Fibroblast of skin of right quadriceps (primary cell): ENCODE results near the gene KRTDAP.
"Not testable (repeated sequence)": the region's sequence is repeated elsewhere in the genome, so short reads cannot be mapped to it uniquely, and the experiment has no call there.

ENCODE experiments used
- DNase-seq: peaks from one replicate; pipeline ENCODE4 v3.0.0-alpha.2; 2013

The KRTDAP gene

GRCh38 chr19:35483089-35483488, 7.2 kb downstream of the KRTDAP start:
- no peak for DNase-seq

GRCh38 chr19:35478794-35479677, 11.2 kb downstream of the KRTDAP start:
- no peak for DNase-seq

DNA sequence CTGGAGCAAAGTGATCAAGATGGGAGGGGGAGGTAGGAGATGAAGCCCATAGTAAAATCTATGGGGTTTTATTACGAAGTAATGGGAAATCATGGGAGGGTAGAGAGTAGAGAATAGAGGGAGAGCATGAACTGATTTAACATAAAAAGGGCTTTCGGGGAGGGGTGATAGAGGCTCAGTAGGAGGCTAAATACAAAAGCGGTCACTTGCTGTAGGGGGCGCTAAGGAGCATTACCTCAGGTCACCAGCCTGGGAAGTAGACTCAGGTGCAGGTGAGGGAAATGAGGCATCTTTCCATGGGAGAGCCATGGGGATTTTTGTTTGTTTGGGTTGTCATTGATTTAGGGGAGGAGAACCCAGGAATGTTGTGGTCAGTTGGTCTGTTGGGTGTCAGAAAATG, 14.1 kb downstream of the KRTDAP start:
- no peak for DNase-seq

GRCh38 chr19:35474594-35474993, 15.7 kb downstream of the KRTDAP start:
- not testable (repeated sequence) for DNase-seq

GRCh38 chr19:35474104-35474503, 16.2 kb downstream of the KRTDAP start:
- no peak for DNase-seq

DNA sequence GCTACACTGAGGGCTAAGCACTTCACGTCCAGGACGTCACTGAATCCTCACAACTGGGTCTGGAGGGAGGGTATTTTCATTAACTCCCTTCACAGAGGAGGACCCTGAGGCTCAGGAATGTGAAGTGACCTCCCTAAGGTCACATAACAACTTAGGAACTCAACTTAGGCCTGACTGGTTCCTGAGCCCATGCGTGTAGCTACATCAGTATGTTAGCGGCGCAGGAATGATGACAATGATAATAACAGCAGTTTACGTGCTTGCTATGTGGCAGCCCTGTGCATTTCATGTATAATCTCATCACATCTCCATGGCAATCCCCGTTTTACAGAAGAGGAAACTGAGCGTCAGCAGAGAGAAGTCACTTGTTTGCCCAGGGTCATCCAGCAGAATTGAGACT, 18.3 kb downstream of the KRTDAP start:
- no peak for DNase-seq

- DNase-seq: not testable (repeated sequence)
Measured at GRCh38 chr19:35471075-35471474, 19.2 kb downstream of the KRTDAP start.

GRCh38 chr19:35470128-35470527, 20.1 kb downstream of the KRTDAP start:
- DNase-seq: no peak

DNA sequence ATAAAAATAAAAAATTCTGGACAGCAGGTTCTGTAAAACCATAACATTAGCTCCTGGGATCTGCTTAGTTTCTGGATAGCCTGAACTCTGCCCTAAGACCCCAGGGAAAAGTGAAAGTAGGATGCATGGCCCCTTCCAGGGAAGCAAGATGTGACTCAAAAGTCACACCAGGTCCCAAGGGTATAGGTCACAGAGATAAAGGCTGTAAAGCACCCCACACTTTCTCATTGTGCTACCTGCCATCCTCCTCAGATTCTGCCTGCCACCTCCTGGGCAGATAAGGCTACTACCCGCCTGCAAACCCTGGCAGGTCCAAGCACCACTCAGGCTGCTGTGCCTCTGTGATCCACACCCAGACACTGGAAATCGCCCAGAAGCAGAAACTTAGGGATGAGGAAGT, 21.6 kb downstream of the KRTDAP start:
- DNase-seq: peak; percentile 7

DNA sequence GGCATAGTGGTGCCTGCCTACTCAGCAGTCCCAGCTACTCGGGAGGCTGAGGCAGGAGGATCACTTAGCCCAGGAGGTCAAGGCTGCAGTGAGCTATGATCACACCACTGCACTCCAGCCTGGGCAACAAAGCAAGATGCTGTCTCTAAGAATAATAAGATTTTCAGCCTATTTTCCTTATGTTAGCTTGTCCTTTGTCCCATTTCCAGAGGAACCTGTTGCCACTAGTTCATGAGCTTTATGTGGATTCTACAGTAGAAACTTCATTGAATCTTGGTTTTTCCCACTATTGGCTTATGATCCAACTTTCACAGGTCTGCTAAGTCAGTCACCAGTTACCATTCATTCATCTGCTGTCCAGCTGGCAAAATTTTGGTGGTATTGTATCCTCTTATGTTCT, 24.0 kb downstream of the KRTDAP start:
- DNase-seq: no peak

GRCh38 chr19:35462956-35463355, 27.3 kb downstream of the KRTDAP start:
- DNase-seq: not testable (repeated sequence)

DNA sequence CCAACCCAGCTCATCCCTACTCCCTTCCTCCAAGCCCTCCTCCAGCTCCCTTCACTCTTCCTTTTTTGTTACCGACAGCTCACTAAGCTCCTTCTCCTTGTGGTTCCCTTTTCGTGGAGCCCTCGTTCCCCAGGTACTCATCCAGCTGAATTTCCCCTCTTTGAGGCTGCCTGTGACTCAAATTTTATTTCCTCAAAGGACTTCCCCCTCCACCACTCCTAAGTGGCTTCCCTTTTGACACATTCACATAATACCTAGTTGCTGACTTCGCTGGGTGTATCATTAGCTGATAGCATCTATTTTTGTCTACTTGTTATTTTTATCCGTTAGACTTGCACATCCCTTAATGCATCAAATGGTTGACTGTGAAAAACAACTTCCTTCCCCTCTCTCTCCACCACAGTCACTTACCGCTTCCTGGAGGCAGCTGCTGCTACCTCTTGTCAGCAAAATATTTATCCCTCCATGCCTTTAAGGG, 27.7 kb downstream of the KRTDAP start:
- DNase-seq: no peak

- DNase-seq: not testable (repeated sequence)
Measured at GRCh38 chr19:35461788-35462187, 28.5 kb downstream of the KRTDAP start.

- DNase-seq: no peak
Measured at GRCh38 chr19:35461060-35461459, 29.2 kb downstream of the KRTDAP start.

DNA sequence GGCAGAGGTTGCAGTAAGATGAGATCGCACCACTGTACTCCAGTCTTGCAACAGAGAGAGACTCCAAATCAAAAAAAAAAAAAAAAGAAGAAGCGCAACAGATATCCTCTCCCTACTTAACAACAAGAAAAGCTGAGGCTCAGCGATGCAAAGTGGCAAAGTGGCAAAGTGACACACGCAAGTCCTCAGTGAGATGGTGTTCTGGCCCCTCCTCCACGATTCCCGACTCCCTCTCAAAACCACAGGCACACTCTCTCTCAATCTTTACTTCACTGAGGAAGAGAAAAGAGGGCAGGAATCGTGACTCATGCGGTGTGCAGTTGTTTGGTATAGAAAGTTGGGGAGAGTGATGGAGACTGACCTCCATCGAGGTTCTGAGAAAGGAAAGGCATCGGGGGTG, 29.7 kb downstream of the KRTDAP start:
- no peak for DNase-seq

- no peak for DNase-seq
Measured at GRCh38 chr19:35459414-35460082, 30.7 kb downstream of the KRTDAP start.

DNA sequence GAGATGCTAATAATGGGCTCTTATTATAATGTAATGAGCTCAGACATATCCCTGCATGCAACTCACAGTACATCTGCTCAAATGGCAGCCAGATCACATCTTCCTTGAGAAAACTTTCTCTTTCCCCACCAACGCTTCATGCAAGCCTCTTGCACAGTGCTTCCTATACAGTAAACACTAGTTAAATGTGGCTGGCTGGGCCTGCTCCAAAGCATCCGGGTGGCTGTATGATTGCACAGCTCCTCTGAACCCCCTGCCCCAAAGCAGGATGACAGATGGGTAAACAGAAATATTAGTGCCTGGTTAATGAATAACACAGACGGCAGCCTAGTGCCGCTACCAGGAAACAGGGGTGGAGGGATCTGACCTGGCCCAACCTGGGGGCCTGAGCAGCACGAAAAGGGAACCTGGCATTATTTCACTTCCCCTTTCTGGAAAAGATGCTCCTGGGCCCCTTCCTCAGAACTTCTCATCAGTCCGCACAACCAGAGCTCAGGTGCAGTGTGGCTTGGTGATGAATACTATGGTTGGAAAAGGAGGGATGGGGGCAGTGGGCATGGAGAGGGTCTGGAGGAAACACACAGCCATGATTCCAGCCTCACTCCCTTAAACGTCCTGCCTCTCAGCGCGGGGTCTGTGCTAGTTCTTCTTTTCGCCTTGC, 31.4 kb downstream of the KRTDAP start:
- no peak for DNase-seq

- DNase-seq: no peak
Measured at GRCh38 chr19:35458192-35458591, 32.1 kb downstream of the KRTDAP start.

DNA sequence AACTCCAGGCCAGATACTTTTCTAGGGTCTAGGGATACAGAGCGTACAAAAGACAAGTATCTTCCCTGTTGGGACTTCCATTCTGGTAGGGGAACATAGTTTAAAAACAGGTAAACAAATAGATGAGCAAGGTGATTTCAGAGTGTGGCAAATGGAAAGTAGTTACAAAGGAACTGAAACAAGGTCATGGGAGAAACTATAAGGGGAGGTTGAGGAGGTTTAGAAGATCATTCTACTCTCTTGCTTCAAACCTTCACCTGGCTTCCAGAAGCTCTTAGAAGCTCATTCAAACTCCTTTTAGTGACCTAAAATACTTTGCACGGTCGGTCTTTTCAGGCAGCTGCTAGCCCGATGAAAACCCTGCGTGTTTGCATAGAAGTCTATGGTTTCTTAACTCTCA, 33.1 kb downstream of the KRTDAP start:
- no peak for DNase-seq

DNA sequence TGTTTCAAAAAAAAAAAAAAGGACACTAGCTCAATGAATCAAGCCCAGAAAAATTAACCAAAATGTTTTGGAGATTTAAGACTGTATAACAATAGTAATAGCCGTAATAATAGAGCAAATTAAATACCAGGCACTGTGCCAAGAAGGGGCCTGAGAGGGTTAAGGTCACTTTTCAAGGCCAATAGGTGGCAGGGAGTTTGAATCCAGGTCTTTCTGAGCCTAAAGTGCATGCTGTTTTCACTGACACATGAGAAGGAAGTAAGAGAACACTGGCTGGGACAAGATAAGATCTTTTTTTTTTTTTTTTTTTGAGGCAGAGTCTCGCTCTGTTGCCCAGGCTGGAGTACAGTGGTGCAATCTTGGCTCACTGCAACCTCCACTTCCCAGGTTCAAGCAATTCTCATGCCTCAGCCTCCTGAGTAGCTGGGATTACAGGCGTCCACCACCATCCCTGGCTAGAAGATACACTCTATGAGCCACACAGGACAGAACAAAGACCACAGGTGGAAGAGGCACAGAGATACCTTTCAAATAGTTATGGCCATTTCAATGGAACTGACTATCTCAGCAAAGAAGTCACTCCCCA, 34.6 kb downstream of the KRTDAP start:
- DNase-seq: no peak

GRCh38 chr19:35454663-35455062, 35.6 kb downstream of the KRTDAP start:
- DNase-seq: no peak

DNA sequence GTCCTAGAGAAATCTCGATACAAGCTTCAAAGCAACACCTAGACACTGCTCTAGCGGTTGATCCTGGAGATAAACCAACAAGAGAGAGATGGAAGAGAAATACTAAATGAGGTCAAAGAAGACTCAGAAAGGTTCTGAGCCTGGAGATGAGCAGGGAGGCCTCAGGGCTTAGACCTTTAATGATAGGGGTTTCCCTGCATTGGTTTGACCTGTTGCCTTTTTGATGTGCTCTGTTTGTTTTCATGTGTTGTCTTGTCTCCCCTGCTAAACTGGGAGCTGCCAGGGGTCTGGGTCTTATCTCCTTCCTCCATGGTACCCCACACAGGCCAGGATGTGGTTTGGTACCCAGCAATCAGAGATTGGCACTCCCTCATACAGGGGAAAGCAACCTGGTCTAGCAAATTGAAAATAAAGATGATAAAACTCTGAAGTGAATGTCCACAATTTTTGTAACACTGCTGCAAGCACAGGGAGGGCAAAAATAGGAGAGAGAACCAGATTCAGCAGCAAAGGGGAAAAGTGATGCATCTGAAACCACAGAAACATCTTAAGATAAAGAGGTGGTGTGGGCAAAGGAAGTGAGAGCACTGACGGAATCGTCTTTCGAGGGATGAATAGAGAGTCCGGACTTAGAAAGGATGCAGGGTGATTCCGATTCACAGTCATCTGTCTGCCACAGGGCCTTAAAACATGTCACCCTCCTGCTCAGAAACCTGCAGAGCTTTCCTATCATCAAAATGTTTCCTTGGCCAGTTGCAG, 38.7 kb downstream of the KRTDAP start:
- no peak for DNase-seq
